ENCODE results near the gene GCSAM.

The GCSAM gene

DNA sequence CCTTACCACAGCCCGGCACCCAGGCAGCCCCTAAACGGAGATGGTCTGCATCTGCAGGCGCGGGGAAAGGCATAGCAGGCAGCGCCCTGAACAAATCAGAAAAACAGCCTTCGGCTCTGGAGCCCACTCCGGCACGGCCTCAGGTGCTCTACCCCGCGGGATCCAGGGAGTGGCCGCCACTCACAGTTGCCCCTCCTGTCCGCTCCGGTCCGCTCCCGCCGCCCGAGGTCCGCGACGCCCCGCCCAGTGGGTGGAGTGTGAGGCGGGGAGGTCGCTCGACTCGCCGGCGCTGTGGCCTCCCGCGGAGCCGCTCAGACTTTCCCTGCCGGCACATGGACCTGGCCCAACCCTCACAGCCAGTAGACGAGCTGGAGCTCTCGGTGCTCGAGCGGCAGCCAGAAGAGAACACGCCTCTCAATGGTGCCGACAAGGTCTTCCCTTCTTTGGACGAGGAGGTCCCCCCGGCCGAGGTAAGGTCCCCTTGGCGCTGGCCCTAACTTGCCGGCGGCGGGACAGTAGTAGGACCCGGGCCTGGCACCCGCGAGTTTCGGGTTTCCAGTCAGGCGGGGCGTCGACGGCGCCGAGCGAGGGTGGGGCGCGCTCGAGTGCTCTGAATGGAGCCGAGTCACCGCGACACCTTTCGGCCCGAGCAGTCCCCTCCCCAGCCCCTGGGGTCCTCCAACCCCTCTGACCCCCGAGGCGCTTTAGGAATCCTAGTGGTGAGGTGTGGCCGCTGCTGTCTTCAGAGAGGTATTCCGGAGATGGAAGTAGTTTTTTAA lies 46.8 kb downstream of the GCSAM start, which contains the start of gene C3orf52:
Gene C3orf52 (plus strand): TSS at position 314 of the 779 bp plus-strand sequence. CDS start 19 bp downstream, at position 333.
- ChIA-PET POLR2A (interaction anchor here (0.9 kb wide), 1 partner anchor 221 kb away, joined by 3 read pairs; no protein-coding TSS in a partner anchor), CTCF (no interaction called here)
- H3K4me3 ChIP-seq (ENCODE audit: low read depth, low read length), result peak within 1 kb of the TSS; percentile 73
- TF ChIP-seq, protein P1, sequence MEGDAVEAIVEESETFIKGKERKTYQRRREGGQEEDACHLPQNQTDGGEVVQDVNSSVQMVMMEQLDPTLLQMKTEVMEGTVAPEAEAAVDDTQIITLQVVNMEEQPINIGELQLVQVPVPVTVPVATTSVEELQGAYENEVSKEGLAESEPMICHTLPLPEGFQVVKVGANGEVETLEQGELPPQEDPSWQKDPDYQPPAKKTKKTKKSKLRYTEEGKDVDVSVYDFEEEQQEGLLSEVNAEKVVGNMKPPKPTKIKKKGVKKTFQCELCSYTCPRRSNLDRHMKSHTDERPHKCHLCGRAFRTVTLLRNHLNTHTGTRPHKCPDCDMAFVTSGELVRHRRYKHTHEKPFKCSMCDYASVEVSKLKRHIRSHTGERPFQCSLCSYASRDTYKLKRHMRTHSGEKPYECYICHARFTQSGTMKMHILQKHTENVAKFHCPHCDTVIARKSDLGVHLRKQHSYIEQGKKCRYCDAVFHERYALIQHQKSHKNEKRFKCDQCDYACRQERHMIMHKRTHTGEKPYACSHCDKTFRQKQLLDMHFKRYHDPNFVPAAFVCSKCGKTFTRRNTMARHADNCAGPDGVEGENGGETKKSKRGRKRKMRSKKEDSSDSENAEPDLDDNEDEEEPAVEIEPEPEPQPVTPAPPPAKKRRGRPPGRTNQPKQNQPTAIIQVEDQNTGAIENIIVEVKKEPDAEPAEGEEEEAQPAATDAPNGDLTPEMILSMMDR (IDR thresholded peaks at IDR 0.05; ENCODE audit: insufficient read depth, low read length, missing control alignments), result no peak
- DNase-seq (ENCODE audit: low read depth, low spot score), result no peak

DNA sequence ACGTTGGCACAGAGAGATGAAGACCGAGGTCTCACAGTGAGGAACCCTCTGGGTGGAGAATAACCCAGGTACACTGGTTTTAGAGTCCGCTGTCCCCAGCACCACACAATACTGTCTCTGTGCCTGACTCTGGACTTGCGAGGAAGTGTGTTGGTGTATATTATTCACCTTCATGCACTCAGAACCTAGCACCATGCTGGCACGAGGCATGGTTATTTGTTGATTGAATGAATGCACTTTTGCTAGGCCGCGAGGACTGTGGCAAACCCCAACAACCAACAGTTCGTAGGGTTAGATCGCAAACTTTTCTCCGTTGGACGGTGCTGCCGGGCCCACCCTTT lies 47.3 kb downstream of the GCSAM start:
- peak overlapping the region; percentile 73 for H3K4me3 ChIP-seq (ENCODE audit: low read depth, low read length)
- TF ChIP-seq, protein P1 (IDR thresholded peaks at IDR 0.05; ENCODE audit: insufficient read depth, low read length, missing control alignments), result no peak
- no peak for DNase-seq (ENCODE audit: low read depth, low spot score)
- CTCF ChIA-PET, result no interaction called here
- POLR2A ChIA-PET, result no interaction called here

DNA sequence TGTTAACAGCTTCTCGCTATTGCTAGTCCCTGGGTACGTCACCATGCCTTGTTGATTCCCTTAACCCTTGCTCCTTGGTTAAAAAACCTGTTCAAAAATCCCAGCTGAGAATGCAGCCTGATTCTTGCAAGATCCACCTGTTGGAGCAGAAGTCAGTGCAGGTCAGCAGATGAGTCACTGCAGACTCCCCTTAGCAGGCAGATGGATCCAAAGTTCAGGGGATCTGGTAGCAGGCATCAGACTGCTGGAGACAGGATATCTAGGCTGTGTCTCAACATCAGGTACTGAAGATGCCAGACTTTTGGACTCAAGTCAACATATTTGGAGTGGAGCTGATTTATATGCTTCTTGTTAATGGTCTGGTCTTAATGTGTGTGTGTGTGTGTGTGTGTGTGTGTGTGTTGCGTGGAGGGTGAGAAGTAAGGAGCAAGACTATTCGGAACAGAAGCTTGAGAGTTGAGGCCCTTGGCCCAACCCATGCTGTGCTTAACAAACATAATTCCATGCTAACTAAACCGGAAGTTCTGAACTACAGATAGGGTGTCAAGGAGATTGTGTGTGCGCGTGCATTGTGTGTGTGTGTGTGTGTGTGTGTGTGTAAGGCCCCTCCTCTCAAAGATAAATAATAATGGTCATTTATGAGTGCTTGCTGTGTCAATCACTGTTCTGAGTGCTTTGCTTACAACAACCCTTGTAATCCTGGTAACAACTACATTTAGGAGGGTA lies 47.9 kb downstream of the GCSAM start:
- TF ChIP-seq, protein P1 (IDR thresholded peaks at IDR 0.05; ENCODE audit: insufficient read depth, low read length, missing control alignments), result no peak
- ChIA-PET POLR2A (no interaction called here), CTCF (no interaction called here)
- no peak overlapping the region for H3K4me3 ChIP-seq (ENCODE audit: low read depth, low read length)
- DNase-seq (ENCODE audit: low read depth, low spot score), result no peak

DNA sequence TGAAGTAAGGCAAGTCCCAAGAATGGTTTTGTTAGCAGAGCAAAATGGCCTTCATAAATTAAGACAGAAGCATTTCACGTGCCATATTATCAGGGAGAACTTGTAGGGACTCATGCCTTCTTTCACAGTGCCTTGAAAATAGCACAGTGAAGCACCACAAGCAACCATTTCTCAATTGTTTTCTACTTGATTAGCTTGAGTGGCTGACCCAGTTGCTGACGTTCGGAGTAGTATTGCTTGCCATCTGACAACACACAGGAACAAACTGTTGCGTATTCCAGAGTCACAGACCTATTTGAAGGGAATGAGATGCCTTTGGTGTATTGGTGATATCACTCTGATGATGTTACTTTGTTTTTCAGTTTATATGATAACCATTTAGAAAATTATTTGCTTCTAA lies 49.8 kb downstream of the GCSAM start:
- TF ChIP-seq, protein P1 (IDR thresholded peaks at IDR 0.05; ENCODE audit: insufficient read depth, low read length, missing control alignments), result no peak
- ChIA-PET POLR2A (no interaction called here), CTCF (no interaction called here)
- DNase-seq (ENCODE audit: low read depth, low spot score), result no peak
- H3K4me3 ChIP-seq (ENCODE audit: low read depth, low read length), result no peak overlapping the region

DNA sequence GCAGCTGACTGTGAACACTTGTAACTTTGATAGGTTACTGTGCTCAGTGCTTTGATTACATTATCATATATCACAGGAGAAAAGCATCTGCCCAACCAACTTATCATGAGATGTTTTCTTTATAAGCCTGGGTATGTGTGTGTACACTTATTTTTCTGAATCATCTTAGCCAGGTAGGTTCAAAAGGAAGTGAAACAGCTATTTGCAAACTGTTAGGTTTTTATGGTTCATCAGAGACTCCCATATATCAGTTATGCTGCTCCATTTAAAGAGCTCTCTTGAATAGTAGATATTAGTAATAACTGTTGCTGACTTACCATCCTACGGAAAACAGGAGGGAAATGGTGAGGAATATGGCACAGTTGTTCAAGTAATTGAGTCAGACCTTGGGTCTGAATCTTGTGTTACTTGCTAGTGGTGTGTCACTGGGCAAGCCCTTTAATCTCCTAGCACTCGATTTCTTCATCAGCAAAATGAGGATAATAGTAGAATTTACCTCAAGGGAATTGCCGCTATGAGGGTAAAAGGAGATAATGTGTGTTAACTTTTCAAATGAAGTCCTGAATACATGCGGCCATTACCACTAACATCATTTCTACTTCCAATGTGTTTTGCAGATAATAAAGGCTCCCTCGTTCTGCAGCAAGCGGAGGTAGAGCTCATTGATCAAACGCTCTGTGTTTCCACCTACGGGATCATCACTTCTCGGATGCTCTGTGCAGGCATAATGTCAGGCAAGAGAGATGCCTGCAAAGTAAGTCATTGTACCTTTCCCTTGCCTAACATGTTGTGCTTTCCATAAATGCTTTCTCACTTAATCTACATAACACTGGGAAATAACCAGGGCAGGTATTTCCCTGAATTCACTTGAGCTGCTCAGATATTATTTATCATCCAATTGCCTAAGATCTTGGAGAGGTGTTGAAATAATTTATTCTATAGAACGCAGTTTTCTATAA lies 54.6 kb downstream of the GCSAM start:
- ChIA-PET CTCF (interaction anchor here (0.9 to 2.2 kb wide), 3 partner anchors 14 to 35 kb away, joined by 3 to 9 read pairs (median 4); no protein-coding TSS in a partner anchor), POLR2A (no interaction called here)
- no peak overlapping the region for H3K4me3 ChIP-seq (ENCODE audit: low read depth, low read length)
- DNase-seq (ENCODE audit: low read depth, low spot score), result no peak
- TF ChIP-seq, protein P1 (IDR thresholded peaks at IDR 0.05; ENCODE audit: insufficient read depth, low read length, missing control alignments), result no peak

Measured in AG04449 (cell line).